HCT116 (cell line): ENCODE results near the gene UAP1L1. TPM values are rescaled to one million over a fixed set of nuclear protein-coding genes. Genes with fewer than 3 reads are reported as not detected.

Source experiments
- ATAC-seq: fragments of 200-7000 bp; cut with Tn5 transposase; 2 replicates; pipeline ENCODE4 v1.9.1; 2020; ENCODE audit warnings: mild to moderate bottlenecking, moderate library complexity
- BruUV-seq: library from RNA; stranded (reverse); fragments of 400-500 nt; replicated peaks from 2 replicates; lab custom pipeline; 2021; lab: Mats Ljungman, UMichigan
- CTCF ChIA-PET: fragments of 300-600 bp; sonication (Branson Sonifier 250); formaldehyde crosslinking; loops from one replicate; lab custom pipeline; 2021; ENCODE audit warnings: antibody characterized with exemption; lab: Charles Lee
- POLR2A ChIA-PET: fragments of 300-600, 350-600 bp; sonication (Branson Sonifier 250); formaldehyde crosslinking; loops from one replicate; lab custom pipeline; 2021; ENCODE audit warnings: antibody characterized with exemption; lab: Charles Lee
- RAD21 ChIA-PET, 2 experiments: fragments of 300-600 bp; sonication (Branson Sonifier 250); formaldehyde crosslinking; loops; one replicate each; lab custom pipeline; 2023; ENCODE audit warnings: low total read pairs in 2 of 2; ENCODE audit not compliant: uncharacterized antibody in 2 of 2, unreplicated experiment in 2 of 2, low non-redundant PET in 1 of 2; lab: Charles Lee
- DNase-seq: peaks from one replicate; pipeline ENCODE4 v3.0.0-alpha.2; 2010; ENCODE audit warnings: low read depth, low spot score
- H2AFZ ChIP-seq: fragments of 200-600 bp; shearing (Covaris generic), sonication (generic); 2 replicates; pipeline ENCODE4 v1.6.1; 2017; ENCODE audit warnings: low read depth, mixed run types, mixed read lengths, antibody characterized with exemption, low read length; ENCODE audit not compliant: poor library complexity, severe bottlenecking
- H3K27ac ChIP-seq: 2 replicates; pipeline ENCODE4 v1.5.1; 2012; ENCODE audit warnings: low read depth, low read length
- H3K27me3 ChIP-seq: fragments of 200-600 bp; sonication (generic); 2 replicates; pipeline ENCODE4 v1.6.1; 2016; ENCODE audit warnings: mixed run types, low read length, mixed read lengths; ENCODE audit not compliant: insufficient read depth
- H3K36me3 ChIP-seq, 2 experiments: fragments of 200-500 bp in 1 of 2; fragments of 200-600 bp in 1 of 2; sonication (Bioruptor generic) in 1 of 2; sonication (generic) in 1 of 2; 2 replicates each; pipeline versions ENCODE4 v1.5.1 to v1.6.1; 2014 to 2016; ENCODE audit warnings: low read length in 2 of 2, inconsistent platforms in 1 of 2, mixed read lengths in 1 of 2, mixed run types in 1 of 2; ENCODE audit not compliant: insufficient read depth in 2 of 2, control insufficient read depth in 1 of 2
- H3K4me1 ChIP-seq, 2 experiments: fragments of 200-600 bp in 1 of 2; sonication (generic) in 1 of 2; 2 replicates each; pipeline versions ENCODE4 v1.5.1 to v1.6.1; 2012 to 2017; ENCODE audit warnings: low read length in 2 of 2, inconsistent platforms in 1 of 2, mild to moderate bottlenecking in 1 of 2, mixed read lengths in 1 of 2, mixed run types in 1 of 2, moderate library complexity in 1 of 2; ENCODE audit not compliant: insufficient read depth in 2 of 2, control insufficient read depth in 1 of 2
- H3K4me2 ChIP-seq: fragments of 200-600 bp; sonication (generic); 2 replicates; pipeline ENCODE4 v1.6.1; 2017; ENCODE audit warnings: mixed run types, low read length, mixed read lengths
- H3K4me3 ChIP-seq, 2 experiments: fragments of 200-600 bp in 1 of 2; sonication (generic) in 1 of 2; replicated peaks in 1 of 2; 2 replicates each; pipeline ENCODE4 v1.5.1; 2011 to 2016; ENCODE audit warnings: low read length in 2 of 2, control low read depth in 1 of 2, low read depth in 1 of 2, mild to moderate bottlenecking in 1 of 2, mixed read lengths in 1 of 2, mixed run types in 1 of 2
- H3K79me2 ChIP-seq: fragments of 200-600 bp; sonication (generic); 2 replicates; pipeline ENCODE4 v1.6.1; 2017; ENCODE audit warnings: mild to moderate bottlenecking, mixed run types, low read length, moderate library complexity, mixed read lengths; ENCODE audit not compliant: insufficient read depth
- H3K9ac ChIP-seq: fragments of 200-600 bp; sonication (generic); 2 replicates; pipeline ENCODE4 v1.6.1; 2016; ENCODE audit warnings: low read length, mixed read lengths
- H3K9me2 ChIP-seq: fragments of 200-600 bp; sonication (generic), shearing (Covaris generic); 2 replicates; pipeline ENCODE4 v1.6.1; 2017; ENCODE audit warnings: mixed run types, mild to moderate bottlenecking, moderate library complexity; ENCODE audit not compliant: insufficient read depth
- H3K9me3 ChIP-seq, 2 experiments: fragments of 200-500 bp in 1 of 2; fragments of 200-600 bp in 1 of 2; sonication (Bioruptor generic) in 1 of 2; sonication (generic) in 1 of 2; 2 replicates each; pipeline ENCODE4 v1.6.1; 2014 to 2017; ENCODE audit warnings: low read length in 2 of 2, mixed read lengths in 2 of 2, inconsistent platforms in 1 of 2, low read depth in 1 of 2, mild to moderate bottlenecking in 1 of 2, mixed run types in 1 of 2, moderate library complexity in 1 of 2; ENCODE audit not compliant: control insufficient read depth in 1 of 2, insufficient read depth in 1 of 2
- H4K20me1 ChIP-seq: fragments of 200-600 bp; sonication (generic), shearing (Covaris generic); 2 replicates; pipeline ENCODE4 v1.6.1; 2017; ENCODE audit warnings: mixed run types, mild to moderate bottlenecking, moderate library complexity; ENCODE audit not compliant: insufficient read depth
- CEBPB ChIP-seq: IDR thresholded peaks from 2 replicates; pipeline ENCODE4 v1.6.1; 2012; ENCODE audit warnings: low read depth
- ELF1 ChIP-seq: IDR thresholded peaks from 2 replicates; pipeline ENCODE4 v1.6.1; 2012; ENCODE audit warnings: low read depth, borderline replicate concordance
- POLR2A ChIP-seq: IDR thresholded peaks from 2 replicates; pipeline ENCODE4 v1.7.0; 2011; ENCODE audit warnings: borderline replicate concordance; ENCODE audit not compliant: insufficient read depth, insufficient read length; ENCODE audit errors: extremely low read depth
- POLR2AphosphoS5 ChIP-seq: IDR thresholded peaks from 2 replicates; pipeline ENCODE4 v1.6.1; 2011; ENCODE audit warnings: mild to moderate bottlenecking, low read depth, low read length, moderate library complexity
- TCF7L2 ChIP-seq: IDR thresholded peaks from 2 replicates; pipeline ENCODE4 v1.7.0; 2011; ENCODE audit warnings: borderline replicate concordance, inconsistent platforms; ENCODE audit not compliant: insufficient read depth, insufficient read length; ENCODE audit errors: extremely low read depth
- ZFX ChIP-seq: fragments of 450-650 bp; IDR thresholded peaks from 2 replicates; pipeline ENCODE4 v1.6.1; 2017
- ZNF274 ChIP-seq: fragments of 200-500 bp; sonication (Bioruptor generic); IDR thresholded peaks from 2 replicates; pipeline ENCODE4 v1.6.1; 2014; ENCODE audit warnings: mild to moderate bottlenecking, low read depth, low read length, inconsistent platforms
- intact Hi-C: fragments of 100-400 bp; cut with micrococcal nuclease; formaldehyde crosslinking; loops from 2 replicates; pipeline ENCODE4 v1.10.0; 2022
- total RNA-seq: library from RNA; stranded (reverse); gene quantifications from one replicate; pipeline ENCODE4 v1.2.1, GENCODE V29; 2021; ENCODE audit not compliant: unreplicated experiment
- TF ChIP-seq, protein P1 (sequence below): IDR thresholded peaks from 2 replicates; pipeline ENCODE4 v1.6.1; 2012
- TF ChIP-seq, protein P2 (sequence below): IDR thresholded peaks from 2 replicates; pipeline ENCODE4 v1.6.1; 2012; ENCODE audit warnings: low read depth

Gene UAP1L1
- total RNA-seq, 1 experiment from 2014 or later, result 11.0 TPM

DNA sequence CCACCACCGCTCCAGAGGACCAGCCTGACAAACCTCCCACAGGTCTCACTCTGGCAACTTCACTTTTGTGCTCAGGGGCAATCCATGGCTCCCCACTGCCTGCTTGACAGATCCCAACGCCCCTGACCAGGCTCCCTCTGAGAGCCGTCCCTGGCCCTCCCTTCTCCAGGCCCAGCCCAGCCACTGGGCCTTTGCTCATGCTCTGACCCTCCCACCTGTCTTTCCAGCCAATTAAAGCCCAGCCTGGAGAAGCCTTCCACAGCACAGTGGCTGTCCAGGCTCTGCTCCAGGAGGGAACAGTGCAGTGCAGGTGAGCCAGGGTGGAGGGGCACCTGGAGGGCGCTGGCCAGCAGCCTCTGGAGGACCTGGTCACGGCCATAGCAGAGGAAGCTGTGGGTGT, 26.7 kb upstream of the UAP1L1 start:
- RAD21 ChIA-PET, result no interaction called here
- Histone ChIP-seq H3K9ac (no peak overlapping the region), H3K9me2 (no peaks in the 10 kb centered on the region), H3K79me2 (no peaks in the 10 kb centered on the region), H3K4me1 (peaks cover 14 to 34% of the 10 kb centered on the region in 2 experiments), H3K27ac (no peak overlapping the region), H3K9me3 (no peaks in the 10 kb centered on the region), H3K4me2 (no peak overlapping the region), H3K36me3 (no peaks in the 10 kb centered on the region), H3K4me3 (no peak overlapping the region), H4K20me1 (no peaks in the 10 kb centered on the region), H3K27me3 (no peaks in the 10 kb centered on the region), H2AFZ (no peak overlapping the region)
- intact Hi-C loops, result loop anchor here (1.0 kb wide), 1 partner anchor 14 kb away; no protein-coding TSS in a partner anchor
- DNase-seq (no peak), ATAC-seq (no peak)
- BruUV-seq, result no TSS peak
- POLR2A ChIA-PET, result no interaction called here
- CTCF ChIA-PET, result no interaction called here
- TF ChIP-seq POLR2A (no peak), CEBPB (no peak), ELF1 (no peak), TCF7L2 (no peak), POLR2AphosphoS5 (no peak), ZFX (no peak), ZNF274 (no peak)
- TF ChIP-seq, protein P1, sequence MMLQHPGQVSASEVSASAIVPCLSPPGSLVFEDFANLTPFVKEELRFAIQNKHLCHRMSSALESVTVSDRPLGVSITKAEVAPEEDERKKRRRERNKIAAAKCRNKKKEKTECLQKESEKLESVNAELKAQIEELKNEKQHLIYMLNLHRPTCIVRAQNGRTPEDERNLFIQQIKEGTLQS, result no peak
- TF ChIP-seq, protein P2, sequence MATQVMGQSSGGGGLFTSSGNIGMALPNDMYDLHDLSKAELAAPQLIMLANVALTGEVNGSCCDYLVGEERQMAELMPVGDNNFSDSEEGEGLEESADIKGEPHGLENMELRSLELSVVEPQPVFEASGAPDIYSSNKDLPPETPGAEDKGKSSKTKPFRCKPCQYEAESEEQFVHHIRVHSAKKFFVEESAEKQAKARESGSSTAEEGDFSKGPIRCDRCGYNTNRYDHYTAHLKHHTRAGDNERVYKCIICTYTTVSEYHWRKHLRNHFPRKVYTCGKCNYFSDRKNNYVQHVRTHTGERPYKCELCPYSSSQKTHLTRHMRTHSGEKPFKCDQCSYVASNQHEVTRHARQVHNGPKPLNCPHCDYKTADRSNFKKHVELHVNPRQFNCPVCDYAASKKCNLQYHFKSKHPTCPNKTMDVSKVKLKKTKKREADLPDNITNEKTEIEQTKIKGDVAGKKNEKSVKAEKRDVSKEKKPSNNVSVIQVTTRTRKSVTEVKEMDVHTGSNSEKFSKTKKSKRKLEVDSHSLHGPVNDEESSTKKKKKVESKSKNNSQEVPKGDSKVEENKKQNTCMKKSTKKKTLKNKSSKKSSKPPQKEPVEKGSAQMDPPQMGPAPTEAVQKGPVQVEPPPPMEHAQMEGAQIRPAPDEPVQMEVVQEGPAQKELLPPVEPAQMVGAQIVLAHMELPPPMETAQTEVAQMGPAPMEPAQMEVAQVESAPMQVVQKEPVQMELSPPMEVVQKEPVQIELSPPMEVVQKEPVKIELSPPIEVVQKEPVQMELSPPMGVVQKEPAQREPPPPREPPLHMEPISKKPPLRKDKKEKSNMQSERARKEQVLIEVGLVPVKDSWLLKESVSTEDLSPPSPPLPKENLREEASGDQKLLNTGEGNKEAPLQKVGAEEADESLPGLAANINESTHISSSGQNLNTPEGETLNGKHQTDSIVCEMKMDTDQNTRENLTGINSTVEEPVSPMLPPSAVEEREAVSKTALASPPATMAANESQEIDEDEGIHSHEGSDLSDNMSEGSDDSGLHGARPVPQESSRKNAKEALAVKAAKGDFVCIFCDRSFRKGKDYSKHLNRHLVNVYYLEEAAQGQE, result no peak
